Measurements from ENCODE around the gene SPRY2. TPM values are rescaled to one million over a fixed set of nuclear protein-coding genes. Genes with fewer than 3 reads are reported as not detected.

Gene SPRY2
- total and polyA plus RNA-seq, 2 of the 13 experiments (the other 11 are each of a cell fraction or from before 2014, with no cell fraction given), result 7.4 to 25.1 TPM

DNA sequence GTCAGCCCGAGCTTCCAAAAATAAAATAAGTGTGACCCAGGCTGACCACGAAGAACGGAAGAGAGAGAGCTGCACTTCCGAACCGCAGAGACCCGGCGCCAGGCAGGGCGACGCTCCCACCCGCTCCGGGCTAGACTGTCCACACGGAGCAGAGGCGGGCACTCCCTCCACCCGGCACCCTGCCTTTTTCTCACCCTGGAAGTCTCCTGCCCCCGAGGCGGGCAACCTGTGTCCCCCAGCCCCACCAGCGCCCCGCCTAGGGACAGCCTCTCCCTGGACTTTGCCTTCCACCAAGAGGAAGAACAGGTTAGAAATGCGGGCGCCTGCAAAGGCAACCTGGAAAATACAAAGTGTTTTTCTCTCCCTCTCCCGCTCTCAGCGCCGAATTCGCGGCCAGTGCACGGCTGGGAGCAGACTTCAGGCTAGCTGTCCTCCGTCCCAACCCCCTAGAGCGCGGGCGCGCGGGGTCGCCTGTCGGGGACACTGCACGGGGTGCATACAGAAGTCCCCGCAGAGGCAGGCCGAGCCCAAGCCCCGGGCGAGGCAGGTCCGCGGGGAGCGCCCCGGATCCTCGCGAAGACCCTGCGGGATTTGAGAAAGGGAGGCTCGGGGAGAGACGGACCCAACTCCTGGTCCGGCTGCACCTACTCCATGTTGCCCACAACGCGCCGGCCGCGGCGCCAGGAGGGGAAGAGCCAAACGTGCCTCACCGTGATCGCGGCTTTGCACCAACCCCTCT, 845 bp downstream of the SPRY2 start (continued):
- TF ChIP-seq ZNF281 (CRISPR knock-in tag; IDR thresholded peaks at IDR 0.05; ENCODE audit: borderline replicate concordance) (no peak), ZNF607 (CRISPR knock-in tag; IDR thresholded peaks at IDR 0.05; ENCODE audit: borderline replicate concordance) (no peak), KLF13 (CRISPR knock-in tag; IDR thresholded peaks at IDR 0.05) (no peak), REL (CRISPR knock-in tag; conservative IDR thresholded peaks at IDR 0.05) (no peak), ZSCAN22 (CRISPR knock-in tag; IDR thresholded peaks at IDR 0.05) (no peak), SMAD1 (CRISPR knock-in tag; IDR thresholded peaks at IDR 0.05; ENCODE audit: borderline replicate concordance, low read depth) (no peak), ZNF614 (CRISPR knock-in tag; IDR thresholded peaks at IDR 0.05; ENCODE audit: borderline replicate concordance) (no peak), ZNF747 (CRISPR knock-in tag; IDR thresholded peaks at IDR 0.05; ENCODE audit: borderline replicate concordance) (peak; percentile 52; the same call in 1 of the 2 replicates), ZFP82 (CRISPR knock-in tag; IDR thresholded peaks at IDR 0.05; ENCODE audit: borderline replicate concordance) (0 out of 2 replicates have a peak, but pooled peaks have one; percentile 38), ZKSCAN1 (IDR thresholded peaks at IDR 0.05; ENCODE audit: low read length) (no peak)
- TF ChIP-seq, protein P1, sequence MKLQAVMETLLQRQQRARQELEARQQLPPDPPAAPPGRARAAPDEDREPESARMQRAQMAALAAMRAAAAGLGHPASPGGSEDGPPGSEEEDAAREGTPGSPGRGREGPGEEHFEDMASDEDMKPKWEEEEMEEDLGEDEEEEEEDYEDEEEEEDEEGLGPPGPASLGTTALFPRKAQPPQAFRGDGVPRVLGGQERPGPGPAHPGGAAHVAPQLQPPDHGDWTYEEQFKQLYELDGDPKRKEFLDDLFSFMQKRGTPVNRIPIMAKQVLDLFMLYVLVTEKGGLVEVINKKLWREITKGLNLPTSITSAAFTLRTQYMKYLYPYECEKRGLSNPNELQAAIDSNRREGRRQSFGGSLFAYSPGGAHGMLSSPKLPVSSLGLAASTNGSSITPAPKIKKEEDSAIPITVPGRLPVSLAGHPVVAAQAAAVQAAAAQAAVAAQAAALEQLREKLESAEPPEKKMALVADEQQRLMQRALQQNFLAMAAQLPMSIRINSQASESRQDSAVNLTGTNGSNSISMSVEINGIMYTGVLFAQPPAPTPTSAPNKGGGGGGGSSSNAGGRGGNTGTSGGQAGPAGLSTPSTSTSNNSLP (IDR thresholded peaks at IDR 0.05; ENCODE audit: low read depth, low read length), result no peak
- TF ChIP-seq, protein P2, sequence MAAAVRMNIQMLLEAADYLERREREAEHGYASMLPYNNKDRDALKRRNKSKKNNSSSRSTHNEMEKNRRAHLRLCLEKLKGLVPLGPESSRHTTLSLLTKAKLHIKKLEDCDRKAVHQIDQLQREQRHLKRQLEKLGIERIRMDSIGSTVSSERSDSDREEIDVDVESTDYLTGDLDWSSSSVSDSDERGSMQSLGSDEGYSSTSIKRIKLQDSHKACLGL (CRISPR knock-in tag; IDR thresholded peaks at IDR 0.05), result peak; percentile 55; the same call in 1 of the 2 replicates
- TF ChIP-seq, protein P3, sequence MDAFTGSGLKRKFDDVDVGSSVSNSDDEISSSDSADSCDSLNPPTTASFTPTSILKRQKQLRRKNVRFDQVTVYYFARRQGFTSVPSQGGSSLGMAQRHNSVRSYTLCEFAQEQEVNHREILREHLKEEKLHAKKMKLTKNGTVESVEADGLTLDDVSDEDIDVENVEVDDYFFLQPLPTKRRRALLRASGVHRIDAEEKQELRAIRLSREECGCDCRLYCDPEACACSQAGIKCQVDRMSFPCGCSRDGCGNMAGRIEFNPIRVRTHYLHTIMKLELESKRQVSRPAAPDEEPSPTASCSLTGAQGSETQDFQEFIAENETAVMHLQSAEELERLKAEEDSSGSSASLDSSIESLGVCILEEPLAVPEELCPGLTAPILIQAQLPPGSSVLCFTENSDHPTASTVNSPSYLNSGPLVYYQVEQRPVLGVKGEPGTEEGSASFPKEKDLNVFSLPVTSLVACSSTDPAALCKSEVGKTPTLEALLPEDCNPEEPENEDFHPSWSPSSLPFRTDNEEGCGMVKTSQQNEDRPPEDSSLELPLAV (CRISPR knock-in tag; conservative IDR thresholded peaks at IDR 0.05; ENCODE audit: low read depth), result no peak
- TF ChIP-seq, protein P4, sequence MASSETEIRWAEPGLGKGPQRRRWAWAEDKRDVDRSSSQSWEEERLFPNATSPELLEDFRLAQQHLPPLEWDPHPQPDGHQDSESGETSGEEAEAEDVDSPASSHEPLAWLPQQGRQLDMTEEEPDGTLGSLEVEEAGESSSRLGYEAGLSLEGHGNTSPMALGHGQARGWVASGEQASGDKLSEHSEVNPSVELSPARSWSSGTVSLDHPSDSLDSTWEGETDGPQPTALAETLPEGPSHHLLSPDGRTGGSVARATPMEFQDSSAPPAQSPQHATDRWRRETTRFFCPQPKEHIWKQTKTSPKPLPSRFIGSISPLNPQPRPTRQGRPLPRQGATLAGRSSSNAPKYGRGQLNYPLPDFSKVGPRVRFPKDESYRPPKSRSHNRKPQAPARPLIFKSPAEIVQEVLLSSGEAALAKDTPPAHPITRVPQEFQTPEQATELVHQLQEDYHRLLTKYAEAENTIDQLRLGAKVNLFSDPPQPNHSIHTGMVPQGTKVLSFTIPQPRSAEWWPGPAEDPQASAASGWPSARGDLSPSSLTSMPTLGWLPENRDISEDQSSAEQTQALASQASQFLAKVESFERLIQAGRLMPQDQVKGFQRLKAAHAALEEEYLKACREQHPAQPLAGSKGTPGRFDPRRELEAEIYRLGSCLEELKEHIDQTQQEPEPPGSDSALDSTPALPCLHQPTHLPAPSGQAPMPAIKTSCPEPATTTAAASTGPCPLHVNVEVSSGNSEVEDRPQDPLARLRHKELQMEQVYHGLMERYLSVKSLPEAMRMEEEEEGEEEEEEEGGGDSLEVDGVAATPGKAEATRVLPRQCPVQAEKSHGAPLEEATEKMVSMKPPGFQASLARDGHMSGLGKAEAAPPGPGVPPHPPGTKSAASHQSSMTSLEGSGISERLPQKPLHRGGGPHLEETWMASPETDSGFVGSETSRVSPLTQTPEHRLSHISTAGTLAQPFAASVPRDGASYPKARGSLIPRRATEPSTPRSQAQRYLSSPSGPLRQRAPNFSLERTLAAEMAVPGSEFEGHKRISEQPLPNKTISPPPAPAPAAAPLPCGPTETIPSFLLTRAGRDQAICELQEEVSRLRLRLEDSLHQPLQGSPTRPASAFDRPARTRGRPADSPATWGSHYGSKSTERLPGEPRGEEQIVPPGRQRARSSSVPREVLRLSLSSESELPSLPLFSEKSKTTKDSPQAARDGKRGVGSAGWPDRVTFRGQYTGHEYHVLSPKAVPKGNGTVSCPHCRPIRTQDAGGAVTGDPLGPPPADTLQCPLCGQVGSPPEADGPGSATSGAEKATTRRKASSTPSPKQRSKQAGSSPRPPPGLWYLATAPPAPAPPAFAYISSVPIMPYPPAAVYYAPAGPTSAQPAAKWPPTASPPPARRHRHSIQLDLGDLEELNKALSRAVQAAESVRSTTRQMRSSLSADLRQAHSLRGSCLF (CRISPR knock-in tag; IDR thresholded peaks at IDR 0.05; ENCODE audit: borderline replicate concordance), result no peak

All from HepG2 (cell line).